HL-60 (cell line): ENCODE results near the gene PLEKHN1.

Source experiments
- CTCF ChIP-seq: IDR thresholded peaks from one replicate; pipeline ENCODE4 v1.5.1; 2011; ENCODE audit warnings: low read length, control low read depth, inconsistent platforms; ENCODE audit not compliant: insufficient read depth
- GABPA ChIP-seq: IDR thresholded peaks from 2 replicates; pipeline ENCODE4 v1.6.1; 2012; ENCODE audit warnings: low read depth
- POLR2AphosphoS5 ChIP-seq: IDR thresholded peaks from 2 replicates; pipeline ENCODE4 v1.6.1; 2012; ENCODE audit warnings: low read depth
- SPI1 ChIP-seq: IDR thresholded peaks from 2 replicates; pipeline ENCODE4 v1.6.1; 2012; ENCODE audit warnings: low read depth, mild to moderate bottlenecking, borderline replicate concordance
- TF ChIP-seq, protein P1 (sequence below): IDR thresholded peaks from 2 replicates; pipeline ENCODE4 v1.6.1; 2012; ENCODE audit warnings: low read depth; ENCODE audit not compliant: insufficient replicate concordance

GRCh38 chr1:963301-963651, 3.0 kb upstream of the PLEKHN1 start:
- TF ChIP-seq CTCF (no peak), POLR2AphosphoS5 (no peak), GABPA (no peak), SPI1 (no peak)
- TF ChIP-seq, protein P1, sequence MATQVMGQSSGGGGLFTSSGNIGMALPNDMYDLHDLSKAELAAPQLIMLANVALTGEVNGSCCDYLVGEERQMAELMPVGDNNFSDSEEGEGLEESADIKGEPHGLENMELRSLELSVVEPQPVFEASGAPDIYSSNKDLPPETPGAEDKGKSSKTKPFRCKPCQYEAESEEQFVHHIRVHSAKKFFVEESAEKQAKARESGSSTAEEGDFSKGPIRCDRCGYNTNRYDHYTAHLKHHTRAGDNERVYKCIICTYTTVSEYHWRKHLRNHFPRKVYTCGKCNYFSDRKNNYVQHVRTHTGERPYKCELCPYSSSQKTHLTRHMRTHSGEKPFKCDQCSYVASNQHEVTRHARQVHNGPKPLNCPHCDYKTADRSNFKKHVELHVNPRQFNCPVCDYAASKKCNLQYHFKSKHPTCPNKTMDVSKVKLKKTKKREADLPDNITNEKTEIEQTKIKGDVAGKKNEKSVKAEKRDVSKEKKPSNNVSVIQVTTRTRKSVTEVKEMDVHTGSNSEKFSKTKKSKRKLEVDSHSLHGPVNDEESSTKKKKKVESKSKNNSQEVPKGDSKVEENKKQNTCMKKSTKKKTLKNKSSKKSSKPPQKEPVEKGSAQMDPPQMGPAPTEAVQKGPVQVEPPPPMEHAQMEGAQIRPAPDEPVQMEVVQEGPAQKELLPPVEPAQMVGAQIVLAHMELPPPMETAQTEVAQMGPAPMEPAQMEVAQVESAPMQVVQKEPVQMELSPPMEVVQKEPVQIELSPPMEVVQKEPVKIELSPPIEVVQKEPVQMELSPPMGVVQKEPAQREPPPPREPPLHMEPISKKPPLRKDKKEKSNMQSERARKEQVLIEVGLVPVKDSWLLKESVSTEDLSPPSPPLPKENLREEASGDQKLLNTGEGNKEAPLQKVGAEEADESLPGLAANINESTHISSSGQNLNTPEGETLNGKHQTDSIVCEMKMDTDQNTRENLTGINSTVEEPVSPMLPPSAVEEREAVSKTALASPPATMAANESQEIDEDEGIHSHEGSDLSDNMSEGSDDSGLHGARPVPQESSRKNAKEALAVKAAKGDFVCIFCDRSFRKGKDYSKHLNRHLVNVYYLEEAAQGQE = no peak
